CD8-positive, alpha-beta memory T cell (primary cell): Measurements from ENCODE around the gene KCNJ6. TPM values are rescaled to one million over a fixed set of nuclear protein-coding genes. Genes with fewer than 3 reads are reported as not detected.
"Not testable (repeated sequence)": the region's sequence is repeated elsewhere in the genome, so short reads cannot be mapped to it uniquely, and the experiment has no call there.

ENCODE experiments used
- CTCF ChIA-PET: fragments of 350-600 bp; sonication (Branson Sonifier 250); formaldehyde crosslinking; loops from one replicate; lab custom pipeline; 2021; ENCODE audit warnings: antibody characterized with exemption; lab: Charles Lee
- POLR2A ChIA-PET: fragments of 350-600 bp; sonication (Branson Sonifier 250); formaldehyde crosslinking; loops from one replicate; lab custom pipeline; 2021; ENCODE audit warnings: antibody characterized with exemption; lab: Charles Lee
- DNase-seq, 5 donors: peaks; one replicate each; pipeline versions ENCODE4 v3.0.0 to v3.0.0-alpha.2; 2020 to 2022; ENCODE audit warnings: mixed read lengths in 1 of 5
- H3K27ac ChIP-seq: one replicate; pipeline ENCODE4 v1.7.0; 2013; ENCODE audit warnings: low read depth, mild to moderate bottlenecking, low read length, moderate library complexity
- H3K27me3 ChIP-seq: 2 replicates; pipeline ENCODE4 v1.7.0; 2013; ENCODE audit warnings: low read length, mild to moderate bottlenecking; ENCODE audit not compliant: insufficient read depth, poor library complexity, severe bottlenecking
- H3K36me3 ChIP-seq: 2 replicates; pipeline ENCODE4 v1.7.0; 2013; ENCODE audit warnings: mild to moderate bottlenecking, low read length, moderate library complexity; ENCODE audit not compliant: insufficient read depth
- H3K4me1 ChIP-seq: 2 replicates; pipeline ENCODE4 v1.7.0; 2013; ENCODE audit warnings: mild to moderate bottlenecking, low read length, moderate library complexity; ENCODE audit not compliant: insufficient read depth
- H3K4me3 ChIP-seq: 2 replicates; pipeline ENCODE4 v1.7.0; 2013; ENCODE audit warnings: mild to moderate bottlenecking, low read length
- H3K9me3 ChIP-seq: 2 replicates; pipeline ENCODE4 v1.7.0; 2013; ENCODE audit warnings: mild to moderate bottlenecking, low read length
- H3K27ac Mint-ChIP-seq, 8 donors: one replicate each; pipeline ENCODE4 v1.8.0; 2020 to 2021; ENCODE audit warnings: mixed read lengths in 8 of 8, mild to moderate bottlenecking in 6 of 8, inconsistent platforms in 3 of 8, moderate library complexity in 3 of 8
- H3K27me3 Mint-ChIP-seq, 2 donors: one replicate each; pipeline ENCODE4 v1.8.0; 2020 to 2021; ENCODE audit warnings: mixed read lengths in 2 of 2, mild to moderate bottlenecking in 1 of 2, moderate library complexity in 1 of 2
- H3K36me3 Mint-ChIP-seq, 3 donors: one replicate each; pipeline ENCODE4 v1.8.0; 2020 to 2021; ENCODE audit warnings: mixed read lengths in 3 of 3, inconsistent platforms in 1 of 3, mild to moderate bottlenecking in 1 of 3
- H3K4me1 Mint-ChIP-seq, 3 donors: one replicate each; pipeline ENCODE4 v1.8.0; 2020 to 2021; ENCODE audit warnings: mixed read lengths in 3 of 3, inconsistent platforms in 1 of 3, mild to moderate bottlenecking in 1 of 3
- H3K4me3 Mint-ChIP-seq, 7 donors: one replicate each; pipeline ENCODE4 v1.8.0; 2020 to 2021; ENCODE audit warnings: mixed read lengths in 7 of 7, mild to moderate bottlenecking in 6 of 7, moderate library complexity in 4 of 7, inconsistent platforms in 2 of 7
- H3K9me3 Mint-ChIP-seq, 5 donors: one replicate each; pipeline ENCODE4 v1.8.0; 2020 to 2022; ENCODE audit warnings: mixed read lengths in 5 of 5, mild to moderate bottlenecking in 3 of 5, moderate library complexity in 2 of 5, inconsistent platforms in 1 of 5
- polyA plus RNA-seq: library from polyadenylated mRNA; unstranded; fragments of 300-500 nt; fragmentation: Illumina TruSeq; gene quantifications from one replicate; pipeline ENCODE4 v1.2.3, GENCODE V29; 2021
- total RNA-seq, 2 experiments: library from RNA; stranded (reverse); gene quantifications; one replicate each; pipeline ENCODE4 v1.2.3, GENCODE V29; 2021

The KCNJ6 gene
- total and polyA plus RNA-seq, 3 experiments from 2014 or later, result not detected

- H3K4me1 ChIP-seq, CTCF ChIA-PET, H3K36me3 ChIP-seq: not testable (repeated sequence)
Measured at GRCh38 chr21:37761406-37761805, 154.9 kb downstream of the KCNJ6 start.

GRCh38 chr21:37759777-37760176 lies 156.5 kb downstream of the KCNJ6 start:
- H3K27ac Mint-ChIP-seq, result peak overlapping the region in 1 of 8 donors; percentile 55
- no peak overlapping the region for H3K4me3 ChIP-seq
- ChIA-PET CTCF (no interaction called here), POLR2A (no interaction called here)
- no peaks in the 10 kb centered on the region for H3K27me3 ChIP-seq
- H3K36me3 ChIP-seq, result no peaks in the 10 kb centered on the region
- no peaks in the 10 kb centered on the region for H3K9me3 Mint-ChIP-seq
- no peaks in the 10 kb centered on the region for H3K4me1 Mint-ChIP-seq
- H3K27me3 Mint-ChIP-seq, result peaks cover 0 to 1% of the 10 kb centered on the region in 2 donors
- no peak overlapping the region for H3K4me3 Mint-ChIP-seq
- no peak for DNase-seq
- no peaks in the 10 kb centered on the region for H3K9me3 ChIP-seq
- no peaks in the 10 kb centered on the region for H3K36me3 Mint-ChIP-seq
- no peaks in the 10 kb centered on the region for H3K4me1 ChIP-seq
- H3K27ac ChIP-seq, result no peak overlapping the region

More at GRCh38 chr21:37761406-37761805, 154.9 kb downstream of the KCNJ6 start:
- DNase-seq, H3K4me3 Mint-ChIP-seq, H3K27me3 Mint-ChIP-seq, H3K27ac ChIP-seq, H3K27me3 ChIP-seq, H3K4me3 ChIP-seq, H3K9me3 ChIP-seq, H3K4me1 Mint-ChIP-seq, POLR2A ChIA-PET, H3K9me3 Mint-ChIP-seq, H3K36me3 Mint-ChIP-seq, H3K27ac Mint-ChIP-seq: not testable (repeated sequence)

GRCh38 chr21:37758982-37759381 lies 157.3 kb downstream of the KCNJ6 start:
- no peak overlapping the region for H3K4me3 Mint-ChIP-seq
- Histone ChIP-seq H3K36me3 (no peaks in the 10 kb centered on the region), H3K4me1 (no peaks in the 10 kb centered on the region), H3K27me3 (no peaks in the 10 kb centered on the region), H3K27ac (no peak overlapping the region), H3K9me3 (no peaks in the 10 kb centered on the region), H3K4me3 (no peak overlapping the region)
- no peaks in the 10 kb centered on the region for H3K36me3 Mint-ChIP-seq
- H3K27me3 Mint-ChIP-seq, result no peaks in the 10 kb centered on the region
- H3K9me3 Mint-ChIP-seq, result no peaks in the 10 kb centered on the region
- H3K27ac Mint-ChIP-seq, result peak overlapping the region in 1 of 8 donors; percentile 13
- ChIA-PET CTCF (no interaction called here), POLR2A (no interaction called here)
- H3K4me1 Mint-ChIP-seq, result no peaks in the 10 kb centered on the region
- no peak for DNase-seq

- CTCF ChIA-PET, result no interaction called here
Measured at GRCh38 chr21:37757606-37758376, 158.5 kb downstream of the KCNJ6 start.

GRCh38 chr21:37753122-37753599 lies 163.1 kb downstream of the KCNJ6 start:
- Mint-ChIP-seq H3K4me1 (no peaks in the 10 kb centered on the region), H3K36me3 (no peaks in the 10 kb centered on the region), H3K27ac (peak overlapping the region in 1 of 8 donors; percentile 36), H3K4me3 (no peak overlapping the region), H3K27me3 (peaks cover 8 to 9% of the 10 kb centered on the region in 2 donors), H3K9me3 (no peaks in the 10 kb centered on the region)
- Histone ChIP-seq H3K4me3 (no peak overlapping the region), H3K36me3 (no peaks in the 10 kb centered on the region), H3K4me1 (no peaks in the 10 kb centered on the region), H3K9me3 (no peaks in the 10 kb centered on the region), H3K27ac (no peak overlapping the region), H3K27me3 (peaks cover 6% of the 10 kb centered on the region)
- ChIA-PET CTCF (no interaction called here), POLR2A (no interaction called here)
- DNase-seq, result no peak

More at GRCh38 chr21:37757606-37758376, 158.5 kb downstream of the KCNJ6 start:
- no peaks in the 10 kb centered on the region for H3K9me3 Mint-ChIP-seq
- POLR2A ChIA-PET, result no interaction called here
- Histone ChIP-seq H3K36me3 (no peaks in the 10 kb centered on the region), H3K9me3 (no peaks in the 10 kb centered on the region), H3K4me3 (no peak overlapping the region), H3K27me3 (no peaks in the 10 kb centered on the region), H3K27ac (no peak overlapping the region), H3K4me1 (no peaks in the 10 kb centered on the region)
- no peaks in the 10 kb centered on the region for H3K27me3 Mint-ChIP-seq
- H3K36me3 Mint-ChIP-seq, result no peaks in the 10 kb centered on the region
- H3K4me3 Mint-ChIP-seq, result no peak overlapping the region
- no peaks in the 10 kb centered on the region for H3K4me1 Mint-ChIP-seq
- DNase-seq, result no peak
- H3K27ac Mint-ChIP-seq, result no peak overlapping the region

GRCh38 chr21:37751268-37751975 lies 164.8 kb downstream of the KCNJ6 start:
- Histone ChIP-seq H3K9me3 (no peaks in the 10 kb centered on the region), H3K27me3 (peaks cover 6% of the 10 kb centered on the region), H3K4me1 (no peaks in the 10 kb centered on the region), H3K4me3 (no peak overlapping the region), H3K36me3 (no peaks in the 10 kb centered on the region), H3K27ac (no peak overlapping the region)
- no peak overlapping the region for H3K27ac Mint-ChIP-seq
- POLR2A ChIA-PET, result no interaction called here
- no peaks in the 10 kb centered on the region for H3K9me3 Mint-ChIP-seq
- CTCF ChIA-PET, result no interaction called here
- H3K4me3 Mint-ChIP-seq, result no peak overlapping the region
- H3K4me1 Mint-ChIP-seq, result no peaks in the 10 kb centered on the region
- DNase-seq, result no peak
- no peaks in the 10 kb centered on the region for H3K36me3 Mint-ChIP-seq
- H3K27me3 Mint-ChIP-seq, result peaks cover 8 to 14% of the 10 kb centered on the region in 2 donors

DNA sequence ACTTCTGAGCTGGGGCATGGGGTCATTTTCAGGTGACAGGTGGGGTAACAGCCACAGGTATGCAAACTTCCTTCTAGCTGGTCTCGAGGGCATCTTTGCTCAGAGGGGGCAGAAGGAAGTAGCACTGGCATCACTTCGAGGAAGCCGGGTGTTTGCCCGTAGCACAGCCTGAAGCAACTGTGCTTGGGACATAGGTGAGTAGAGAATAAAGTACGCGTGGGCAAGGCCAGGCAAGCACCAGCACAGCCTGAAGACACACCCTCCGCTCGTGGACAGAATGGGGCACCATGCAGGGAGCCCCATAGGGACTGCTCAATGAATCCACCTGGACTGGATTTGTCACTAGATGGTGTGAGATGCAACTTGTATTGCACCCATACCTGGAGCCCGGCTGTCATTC lies 167.1 kb downstream of the KCNJ6 start:
- Histone ChIP-seq H3K4me3 (no peak overlapping the region), H3K9me3 (no peaks in the 10 kb centered on the region), H3K36me3 (no peaks in the 10 kb centered on the region), H3K27me3 (peaks cover 6% of the 10 kb centered on the region), H3K27ac (no peak overlapping the region), H3K4me1 (no peaks in the 10 kb centered on the region)
- H3K36me3 Mint-ChIP-seq, result no peaks in the 10 kb centered on the region
- H3K4me1 Mint-ChIP-seq, result no peaks in the 10 kb centered on the region
- ChIA-PET CTCF (no interaction called here), POLR2A (no interaction called here)
- no peaks in the 10 kb centered on the region for H3K9me3 Mint-ChIP-seq
- no peak for DNase-seq
- H3K27ac Mint-ChIP-seq, result no peak overlapping the region
- peaks cover 8 to 14% of the 10 kb centered on the region in 2 donors for H3K27me3 Mint-ChIP-seq
- no peak overlapping the region for H3K4me3 Mint-ChIP-seq

- Mint-ChIP-seq H3K4me1 (no peaks in the 10 kb centered on the region), H3K27ac (no peak overlapping the region), H3K9me3 (no peaks in the 10 kb centered on the region), H3K36me3 (no peaks in the 10 kb centered on the region), H3K27me3 (peaks cover 8 to 14% of the 10 kb centered on the region in 2 donors), H3K4me3 (no peak overlapping the region)
- H3K27ac ChIP-seq, result no peak overlapping the region
- POLR2A ChIA-PET, result no interaction called here
- CTCF ChIA-PET, result no interaction called here
- no peaks in the 10 kb centered on the region for H3K36me3 ChIP-seq
- no peaks in the 10 kb centered on the region for H3K4me1 ChIP-seq
- H3K27me3 ChIP-seq, result peaks cover 6% of the 10 kb centered on the region
- DNase-seq, result no peak
- no peaks in the 10 kb centered on the region for H3K9me3 ChIP-seq
- H3K4me3 ChIP-seq, result no peak overlapping the region
Measured at GRCh38 chr21:37748351-37748750, 167.9 kb downstream of the KCNJ6 start.
